ENCODE data around the gene ECE1.
A peak's percentile ranks its signal among the peaks of the same experiment; 100 is the strongest.

ECE1 gene

GRCh38 chr1:21335750-21336224 lies 45.5 kb upstream of the ECE1 start:
- no peak overlapping the region for H2AFZ ChIP-seq (ENCODE audit: low read length)
- H3K4me1 ChIP-seq (ENCODE audit: insufficient read depth, low read length, severe bottlenecking) = peaks cover 67% of the 10 kb centered on the region
- peak overlapping the region; percentile 89 for H3K27ac ChIP-seq (ENCODE audit: low read depth, low read length, poor library complexity, severe bottlenecking)
- H3K36me3 ChIP-seq (ENCODE audit: insufficient read depth, low read length) = no peaks in the 10 kb centered on the region
- no peaks in the 10 kb centered on the region for H3K9me2 ChIP-seq (ENCODE audit: low read depth, low read length)
- no peaks in the 10 kb centered on the region for H3K9me3 ChIP-seq (ENCODE audit: low read length)
- no peaks in the 10 kb centered on the region for H4K20me1 ChIP-seq (ENCODE audit: insufficient read depth, low read length)
- no peaks in the 10 kb centered on the region for H3K79me2 ChIP-seq (ENCODE audit: insufficient read depth, low read length)
- no peaks in the 10 kb centered on the region; the same call in 1 of the 2 replicates for H3K27me3 ChIP-seq (ENCODE audit: insufficient read depth, low read length)
- H3K4me2 ChIP-seq (ENCODE audit: low read length) = peak overlapping the region; percentile 68; the same call in 1 of the 2 replicates
- peak overlapping the region; percentile 64; the same call in 1 of the 2 replicates for H3K9ac ChIP-seq (ENCODE audit: low read length)
- H3F3A ChIP-seq (ENCODE audit: insufficient read depth, low read length) = no peaks in the 10 kb centered on the region
- TF ChIP-seq CTCF (IDR thresholded peaks at IDR 0.05; ENCODE audit: low read length) = no peak
- no peak for TF ChIP-seq EZH2 (IDR thresholded peaks at IDR 0.05; ENCODE audit: borderline replicate concordance, low read length)
- H3K4me3 ChIP-seq (ENCODE audit: low read depth, low read length, poor library complexity, severe bottlenecking) = peak overlapping the region; percentile 54

GRCh38 chr1:21335088-21335691 lies 44.9 kb upstream of the ECE1 start:
- Histone ChIP-seq H3K27me3 (ENCODE audit: insufficient read depth, low read length) (no peaks in the 10 kb centered on the region; the same call in 1 of the 2 replicates), H2AFZ (ENCODE audit: low read length) (no peak overlapping the region), H3K4me1 (ENCODE audit: insufficient read depth, low read length, severe bottlenecking) (peaks cover 73% of the 10 kb centered on the region), H3K9me2 (ENCODE audit: low read depth, low read length) (no peaks in the 10 kb centered on the region), H4K20me1 (ENCODE audit: insufficient read depth, low read length) (no peaks in the 10 kb centered on the region), H3K79me2 (ENCODE audit: insufficient read depth, low read length) (no peaks in the 10 kb centered on the region), H3K9ac (ENCODE audit: low read length) (peak overlapping the region; percentile 64; the same call in 1 of the 2 replicates), H3K9me3 (ENCODE audit: low read length) (no peaks in the 10 kb centered on the region), H3K4me3 (ENCODE audit: low read depth, low read length, poor library complexity, severe bottlenecking) (peak overlapping the region; percentile 54), H3K4me2 (ENCODE audit: low read length) (peak overlapping the region; percentile 68), H3K36me3 (ENCODE audit: insufficient read depth, low read length) (no peaks in the 10 kb centered on the region), H3F3A (ENCODE audit: insufficient read depth, low read length) (no peaks in the 10 kb centered on the region), H3K27ac (ENCODE audit: low read depth, low read length, poor library complexity, severe bottlenecking) (peak overlapping the region; percentile 89)
- TF ChIP-seq CTCF (IDR thresholded peaks at IDR 0.05; ENCODE audit: low read length) (no peak), EZH2 (IDR thresholded peaks at IDR 0.05; ENCODE audit: borderline replicate concordance, low read length) (no peak)

- Histone ChIP-seq H3K4me3 (ENCODE audit: low read depth, low read length, poor library complexity, severe bottlenecking) (peak overlapping the region; percentile 54), H3K9me2 (ENCODE audit: low read depth, low read length) (no peaks in the 10 kb centered on the region), H3K36me3 (ENCODE audit: insufficient read depth, low read length) (no peaks in the 10 kb centered on the region), H3K79me2 (ENCODE audit: insufficient read depth, low read length) (no peaks in the 10 kb centered on the region), H2AFZ (ENCODE audit: low read length) (no peak overlapping the region), H3K4me1 (ENCODE audit: insufficient read depth, low read length, severe bottlenecking) (peaks cover 81% of the 10 kb centered on the region), H3F3A (ENCODE audit: insufficient read depth, low read length) (no peaks in the 10 kb centered on the region), H4K20me1 (ENCODE audit: insufficient read depth, low read length) (no peaks in the 10 kb centered on the region), H3K27ac (ENCODE audit: low read depth, low read length, poor library complexity, severe bottlenecking) (peak overlapping the region; percentile 89), H3K9me3 (ENCODE audit: low read length) (no peaks in the 10 kb centered on the region), H3K4me2 (ENCODE audit: low read length) (peak overlapping the region; percentile 68), H3K27me3 (ENCODE audit: insufficient read depth, low read length) (no peaks in the 10 kb centered on the region), H3K9ac (ENCODE audit: low read length) (peak overlapping the region; percentile 64)
- no peak for TF ChIP-seq EZH2 (IDR thresholded peaks at IDR 0.05; ENCODE audit: borderline replicate concordance, low read length)
- TF ChIP-seq CTCF (IDR thresholded peaks at IDR 0.05; ENCODE audit: low read length) = peak; percentile 72
These were observed 44.2 kb upstream of the ECE1 start for GRCh38 chr1:21334214-21335087.
